WERI-Rb-1 (cell line): ENCODE measurements around the gene MYH3.
A peak's percentile ranks its signal among the peaks of the same experiment; 100 is the strongest.

Experiments
- DNase-seq: peaks from one replicate; pipeline ENCODE4 v3.0.0-alpha.2; 2020
- H3K27ac ChIP-seq: fragments of 250-450 bp; sonication (Bioruptor Pico); 2 replicates; pipeline ENCODE4 v1.5.1; 2020; ENCODE audit warnings: mild to moderate bottlenecking, moderate library complexity
- H3K27me3 ChIP-seq: fragments of 250-450 bp; sonication (Bioruptor Pico); 2 replicates; pipeline ENCODE4 v1.5.1; 2021; ENCODE audit warnings: mild to moderate bottlenecking, low read depth, moderate library complexity; ENCODE audit not compliant: insufficient read depth, severe bottlenecking
- H3K36me3 ChIP-seq: fragments of 250-450 bp; sonication (Bioruptor Pico); 2 replicates; pipeline ENCODE4 v1.5.1; 2020; ENCODE audit warnings: mild to moderate bottlenecking, moderate library complexity
- H3K4me3 ChIP-seq: 2 replicates; pipeline ENCODE4 v1.5.1; 2011; ENCODE audit warnings: low read depth, mild to moderate bottlenecking, control low read depth, low read length
- H3K9me3 ChIP-seq: fragments of 250-450 bp; sonication (Bioruptor Pico); 2 replicates; pipeline ENCODE4 v1.5.1; 2021; ENCODE audit warnings: mild to moderate bottlenecking, moderate library complexity; ENCODE audit not compliant: severe bottlenecking
- TF ChIP-seq, protein P1 (sequence below): IDR thresholded peaks from 2 replicates; pipeline ENCODE4 v1.5.1; 2011; ENCODE audit warnings: low read depth, mild to moderate bottlenecking, control low read depth, inconsistent platforms, low read length

The MYH3 gene

DNA sequence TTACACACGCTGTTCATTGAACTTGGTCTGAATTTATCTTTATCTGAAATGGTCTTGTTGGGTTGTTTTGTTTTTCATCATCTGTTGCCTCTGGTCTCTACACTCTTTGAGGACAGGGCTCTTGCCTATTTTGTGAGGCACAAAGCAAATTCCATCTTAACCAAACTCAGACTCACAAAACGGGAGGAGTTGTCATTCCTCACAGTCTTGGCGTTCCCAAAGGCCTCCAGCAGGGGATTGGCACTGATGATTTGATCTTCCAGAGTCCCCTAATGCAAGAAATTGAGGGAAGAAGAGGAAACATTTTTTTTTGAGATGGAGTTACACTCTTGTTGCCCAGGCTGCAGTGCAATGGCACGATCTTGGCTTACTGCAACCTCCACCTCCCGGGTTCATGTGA, 8.7 kb downstream of the MYH3 start:
- no peak overlapping the region for H3K27ac ChIP-seq
- TF ChIP-seq, protein P1, sequence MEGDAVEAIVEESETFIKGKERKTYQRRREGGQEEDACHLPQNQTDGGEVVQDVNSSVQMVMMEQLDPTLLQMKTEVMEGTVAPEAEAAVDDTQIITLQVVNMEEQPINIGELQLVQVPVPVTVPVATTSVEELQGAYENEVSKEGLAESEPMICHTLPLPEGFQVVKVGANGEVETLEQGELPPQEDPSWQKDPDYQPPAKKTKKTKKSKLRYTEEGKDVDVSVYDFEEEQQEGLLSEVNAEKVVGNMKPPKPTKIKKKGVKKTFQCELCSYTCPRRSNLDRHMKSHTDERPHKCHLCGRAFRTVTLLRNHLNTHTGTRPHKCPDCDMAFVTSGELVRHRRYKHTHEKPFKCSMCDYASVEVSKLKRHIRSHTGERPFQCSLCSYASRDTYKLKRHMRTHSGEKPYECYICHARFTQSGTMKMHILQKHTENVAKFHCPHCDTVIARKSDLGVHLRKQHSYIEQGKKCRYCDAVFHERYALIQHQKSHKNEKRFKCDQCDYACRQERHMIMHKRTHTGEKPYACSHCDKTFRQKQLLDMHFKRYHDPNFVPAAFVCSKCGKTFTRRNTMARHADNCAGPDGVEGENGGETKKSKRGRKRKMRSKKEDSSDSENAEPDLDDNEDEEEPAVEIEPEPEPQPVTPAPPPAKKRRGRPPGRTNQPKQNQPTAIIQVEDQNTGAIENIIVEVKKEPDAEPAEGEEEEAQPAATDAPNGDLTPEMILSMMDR = no peak
- H3K27me3 ChIP-seq = no peaks in the 10 kb centered on the region
- H3K4me3 ChIP-seq = no peak overlapping the region
- DNase-seq = no peak
- H3K36me3 ChIP-seq = no peaks in the 10 kb centered on the region
- H3K9me3 ChIP-seq = no peaks in the 10 kb centered on the region

- TF ChIP-seq, protein P1 = peak; percentile 86
- Histone ChIP-seq H3K4me3 (no peak overlapping the region), H3K9me3 (no peaks in the 10 kb centered on the region), H3K36me3 (no peaks in the 10 kb centered on the region), H3K27ac (no peak overlapping the region), H3K27me3 (no peaks in the 10 kb centered on the region)
- peak; percentile 77 for DNase-seq
Measured at GRCh38 chr17:10646392-10646990, 10.6 kb downstream of the MYH3 start.

- DNase-seq = no peak
- Histone ChIP-seq H3K4me3 (no peak overlapping the region), H3K36me3 (no peaks in the 10 kb centered on the region; the same call in 1 of the 2 replicates), H3K27me3 (no peaks in the 10 kb centered on the region), H3K9me3 (no peaks in the 10 kb centered on the region), H3K27ac (no peak overlapping the region)
- TF ChIP-seq, protein P1 = no peak
Measured at GRCh38 chr17:10640475-10640874, 16.6 kb downstream of the MYH3 start.

GRCh38 chr17:10638151-10638550, 19.0 kb downstream of the MYH3 start:
- no peak overlapping the region for H3K27ac ChIP-seq
- no peak overlapping the region for H3K4me3 ChIP-seq
- H3K27me3 ChIP-seq = no peaks in the 10 kb centered on the region
- no peaks in the 10 kb centered on the region for H3K9me3 ChIP-seq
- TF ChIP-seq, protein P1 = no peak
- no peak for DNase-seq
- H3K36me3 ChIP-seq = no peaks in the 10 kb centered on the region; the same call in 1 of the 2 replicates

DNA sequence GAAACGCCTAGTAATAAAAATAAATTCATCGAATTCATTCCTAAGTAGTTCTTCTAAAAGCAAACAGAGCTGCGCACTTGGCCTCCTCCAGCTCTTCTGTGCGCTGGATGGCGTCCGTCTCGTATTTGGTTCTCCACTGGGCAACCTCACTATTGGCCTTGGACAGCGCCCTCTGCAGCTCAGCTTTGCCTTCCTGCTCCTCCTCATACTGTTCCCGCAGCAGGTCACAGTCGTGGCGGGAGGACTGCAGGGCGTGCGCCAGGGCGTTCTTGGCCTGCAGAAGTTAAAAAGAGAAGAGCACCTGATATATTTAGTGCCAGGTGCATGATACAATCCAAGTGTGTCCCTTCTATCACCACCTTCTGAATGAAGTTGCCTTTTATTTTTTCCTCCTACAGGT, 21.8 kb downstream of the MYH3 start:
- TF ChIP-seq, protein P1 = 0 out of 2 replicates have a peak, but pooled peaks have one; percentile 9
- Histone ChIP-seq H3K36me3 (no peaks in the 10 kb centered on the region; the same call in 1 of the 2 replicates), H3K4me3 (no peak overlapping the region), H3K27ac (no peak overlapping the region), H3K27me3 (no peaks in the 10 kb centered on the region), H3K9me3 (no peaks in the 10 kb centered on the region)
- no peak for DNase-seq
